ENCODE data around the gene GNAZ.

Gene GNAZ

DNA sequence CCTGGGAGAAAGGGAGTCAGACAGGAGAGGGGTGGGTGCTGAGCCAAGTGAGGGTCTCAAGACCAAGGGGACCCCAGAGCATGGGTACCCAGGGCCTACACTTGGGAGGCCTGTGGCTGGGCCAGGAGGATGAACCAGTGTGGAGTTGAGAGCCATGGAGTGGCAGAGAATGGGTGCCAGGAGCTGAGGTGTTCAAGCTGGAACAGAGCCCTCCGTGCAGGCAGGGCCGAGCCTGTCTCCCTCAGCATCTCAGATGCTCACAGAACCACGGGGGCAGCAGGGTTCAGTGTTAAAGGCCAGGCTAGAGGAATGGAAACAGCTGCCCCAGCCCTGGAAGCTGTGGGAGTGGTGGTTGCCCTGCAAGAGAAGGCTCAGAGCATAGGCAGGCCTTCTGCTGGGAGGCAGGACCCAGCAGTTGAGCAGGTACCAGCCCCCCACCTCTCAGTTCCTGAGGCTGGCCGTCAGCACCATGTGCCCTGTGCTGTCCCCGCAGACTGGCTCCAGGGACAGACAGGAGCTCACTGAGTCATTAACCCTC, 39.2 kb downstream of the GNAZ start:
- DNase-seq = no peak

GRCh38 chr22:23110190-23110921, 40.0 kb downstream of the GNAZ start:
- no peak for DNase-seq

DNA sequence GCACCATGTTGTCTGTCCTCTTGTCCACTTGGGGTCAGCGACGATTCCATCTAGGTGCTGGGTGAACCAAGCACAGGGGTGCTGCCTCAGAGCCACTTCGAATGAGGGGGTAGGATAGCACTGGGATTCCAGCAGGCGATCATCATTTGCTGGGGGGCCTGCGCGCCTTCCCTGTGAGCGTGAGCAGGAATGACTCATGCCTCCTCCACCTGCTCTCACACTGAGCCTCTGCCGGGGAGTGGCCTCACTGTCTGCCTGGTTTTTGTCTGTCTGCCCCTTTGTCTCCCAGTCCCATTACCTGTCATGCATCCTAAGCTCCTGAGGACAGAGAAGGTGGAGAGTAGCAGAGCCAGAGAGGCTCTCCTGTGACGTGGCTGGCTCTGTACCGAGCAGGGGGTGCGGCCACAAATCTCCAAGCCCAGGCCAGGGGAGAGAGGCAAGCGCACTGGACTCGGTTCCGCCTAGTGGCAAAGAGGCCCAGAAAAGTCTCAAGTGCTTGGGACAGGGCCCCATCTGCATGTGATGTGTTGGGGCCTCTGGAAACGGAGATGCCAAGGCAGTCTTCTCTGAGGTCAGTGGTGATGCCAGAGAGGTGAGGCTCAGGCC, 40.7 kb downstream of the GNAZ start:
- no peak for DNase-seq

DNA sequence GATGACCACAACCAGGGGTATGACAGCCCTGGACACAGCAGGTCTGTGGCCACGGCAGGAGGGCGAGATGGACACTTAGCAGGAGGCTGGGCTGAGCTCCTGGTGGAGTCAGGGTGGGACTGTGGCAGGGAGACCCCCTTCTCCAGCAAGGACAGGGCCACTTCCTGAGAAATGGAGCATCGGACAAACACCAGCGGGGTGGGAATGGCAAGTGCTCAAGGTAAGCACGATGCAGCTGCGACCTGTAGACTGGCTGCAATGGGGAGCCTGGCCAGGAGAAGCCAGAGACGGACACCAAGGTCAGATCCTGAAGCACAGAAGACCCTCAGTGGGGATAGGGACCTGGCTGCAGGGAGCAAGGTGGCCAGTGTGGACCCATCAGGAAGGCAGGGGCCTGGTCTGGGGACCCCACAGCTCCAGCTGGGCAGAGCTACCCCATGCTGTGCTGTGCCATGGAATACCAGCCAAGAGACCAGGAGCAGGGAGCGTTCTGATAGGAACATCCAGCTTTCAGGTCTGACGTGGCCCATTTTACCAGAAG, 42.2 kb downstream of the GNAZ start:
- DNase-seq = no peak

GRCh38 chr22:23113067-23113846, 42.9 kb downstream of the GNAZ start:
- DNase-seq = no peak

- no peak for DNase-seq
These were observed 43.8 kb downstream of the GNAZ start for GRCh38 chr22:23113847-23114720.

GRCh38 chr22:23114721-23115020, 44.4 kb downstream of the GNAZ start:
- DNase-seq = no peak

DNA sequence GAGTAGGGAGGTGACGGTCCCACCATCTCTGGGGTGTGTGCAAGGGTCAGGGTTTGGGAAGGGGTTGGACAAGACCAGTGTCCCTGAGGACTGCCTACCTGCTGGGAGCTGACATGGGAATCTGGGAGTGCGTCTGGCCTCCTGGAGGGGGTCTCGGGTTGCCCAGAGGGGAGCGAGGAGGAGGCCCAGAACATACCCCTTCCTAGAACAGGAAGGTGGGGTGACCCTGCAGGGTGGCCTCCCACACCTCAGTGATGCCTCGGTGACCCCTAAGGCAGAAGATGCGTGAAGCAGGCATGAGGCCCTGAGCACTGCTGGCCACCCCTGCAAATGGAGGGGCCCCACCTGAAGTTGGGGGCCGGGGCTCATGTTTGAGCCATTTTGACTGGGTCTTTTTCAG, 45.0 kb downstream of the GNAZ start:
- DNase-seq = no peak

DNA sequence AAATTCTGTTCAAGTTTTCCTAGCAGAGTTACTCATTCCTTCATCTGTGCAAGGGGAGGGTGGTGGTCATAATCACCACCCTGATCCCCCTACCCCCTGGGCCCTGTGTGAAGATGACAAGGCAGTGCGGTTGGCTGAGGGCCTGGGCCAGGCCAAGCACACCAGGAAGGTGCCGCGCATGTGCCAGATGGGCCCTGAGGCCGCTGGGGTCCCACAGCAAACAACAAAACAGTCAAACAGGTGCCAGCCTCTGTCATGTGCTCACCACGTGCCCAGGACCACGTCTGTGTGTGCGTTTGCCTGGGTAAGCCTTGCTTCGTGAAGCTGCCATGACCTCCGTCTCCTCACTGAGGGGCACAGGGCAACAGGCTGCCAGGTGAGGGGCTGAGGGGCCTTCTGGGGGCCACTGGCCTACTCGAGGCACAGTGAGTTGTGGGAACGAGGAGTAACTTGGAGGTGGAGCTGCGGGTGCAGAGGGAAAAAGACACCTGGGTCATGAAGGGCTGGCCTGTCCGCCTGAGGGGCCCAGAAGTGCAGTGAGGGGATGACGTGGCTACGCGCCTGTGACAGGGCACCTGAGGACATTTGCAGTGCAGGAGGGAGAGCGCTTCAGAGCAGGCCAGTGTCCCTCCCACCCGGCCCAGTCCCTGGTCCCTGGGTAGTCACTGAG, 45.6 kb downstream of the GNAZ start:
- DNase-seq = no peak

DNA sequence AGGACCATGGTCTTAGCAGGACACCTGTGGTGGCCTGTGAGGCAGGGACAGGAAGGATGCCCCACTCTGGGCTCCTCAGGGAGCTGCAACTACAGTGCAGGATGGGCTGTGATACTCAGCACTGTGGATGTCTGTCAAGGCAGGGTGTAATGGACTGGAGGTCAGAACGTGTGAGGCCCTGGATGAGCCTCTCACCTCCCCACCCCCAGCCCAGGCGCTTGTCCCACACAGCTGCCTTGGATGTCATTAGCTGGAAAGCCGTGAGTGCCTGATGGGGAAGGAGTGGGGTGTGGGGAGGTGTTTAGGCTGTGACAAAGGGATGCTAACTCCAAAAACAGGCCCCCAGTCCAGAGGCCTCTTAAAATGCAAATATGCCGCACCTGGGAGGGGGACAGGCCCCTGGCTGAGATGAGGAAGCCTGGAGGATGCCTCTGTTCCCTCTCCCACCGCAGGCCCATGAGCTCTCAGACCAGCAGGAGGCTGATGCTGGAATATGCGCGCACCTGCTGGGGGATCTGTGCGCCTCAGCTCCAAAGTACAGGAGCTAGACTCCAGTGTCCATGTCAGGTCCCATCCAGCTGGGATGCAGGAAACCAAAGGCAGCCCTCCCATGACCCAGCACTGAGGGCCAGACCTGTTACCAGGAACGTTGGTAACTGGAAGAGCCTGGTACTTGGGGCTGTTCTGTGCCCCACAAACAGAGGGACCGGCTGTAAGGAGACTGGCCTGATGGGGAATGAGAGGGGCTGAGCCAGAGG, 46.4 kb downstream of the GNAZ start:
- DNase-seq = no peak

DNA sequence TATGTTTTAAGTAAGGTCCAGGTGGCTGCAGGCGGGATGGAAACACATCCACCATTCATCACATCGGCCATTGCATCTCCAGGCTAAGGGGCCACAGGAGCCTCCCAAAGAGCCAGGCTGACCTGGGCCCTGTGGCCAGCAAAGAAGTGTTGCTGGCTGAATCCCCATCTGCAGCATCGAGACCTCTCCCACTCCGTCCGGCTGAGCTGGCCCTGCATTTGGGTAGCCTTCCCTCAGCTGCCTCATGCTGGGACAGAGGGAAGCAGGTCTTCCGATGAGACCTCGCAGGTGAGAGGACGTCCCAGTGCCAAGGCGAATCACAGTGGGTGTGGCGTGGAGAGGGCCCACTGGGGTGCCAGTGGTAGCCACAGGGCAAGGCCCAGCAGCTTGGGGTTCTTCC, 47.0 kb downstream of the GNAZ start:
- no peak for DNase-seq

DNA sequence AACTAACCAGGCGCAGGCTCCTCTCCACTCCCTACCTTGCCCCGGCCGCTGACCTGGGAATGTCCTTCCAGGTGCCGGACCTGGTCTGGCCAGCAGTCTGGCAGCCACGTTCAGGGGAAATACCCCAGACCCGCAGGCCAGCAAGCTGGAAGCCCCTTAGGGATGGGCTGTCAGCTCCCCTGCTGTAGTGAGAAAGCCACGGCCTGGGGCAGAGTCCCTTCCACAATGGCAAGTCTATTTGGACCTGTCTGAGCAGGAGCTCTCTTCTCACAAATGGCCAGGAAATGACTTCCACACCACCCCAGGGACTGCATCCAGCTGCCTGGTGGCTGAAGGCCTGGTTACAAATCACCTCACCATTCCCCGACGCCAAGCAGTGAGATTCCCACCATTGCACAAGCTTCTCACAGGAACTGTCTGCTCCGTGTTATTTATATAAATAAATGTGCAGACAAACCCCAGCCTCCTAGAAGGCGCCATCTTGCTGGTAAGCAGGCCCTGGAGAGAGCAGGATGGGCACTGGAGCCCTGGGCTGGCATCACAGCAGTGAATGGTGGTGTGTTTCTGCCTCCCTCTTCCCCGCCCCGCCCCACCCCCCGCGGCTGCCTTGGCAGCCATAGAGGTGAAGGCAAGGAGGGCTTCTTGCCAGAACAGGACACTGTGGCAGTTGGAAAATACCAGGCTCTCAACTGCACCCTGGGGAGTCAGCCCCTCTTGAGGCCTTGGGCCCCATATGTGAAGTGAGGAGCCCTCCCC, 47.8 kb downstream of the GNAZ start:
- no peak for DNase-seq

- no peak for DNase-seq
These were observed 48.6 kb downstream of the GNAZ start for GRCh38 chr22:23118647-23119493.

GRCh38 chr22:23119494-23120414, 49.4 kb downstream of the GNAZ start:
- peak; percentile 57 for DNase-seq

DNA sequence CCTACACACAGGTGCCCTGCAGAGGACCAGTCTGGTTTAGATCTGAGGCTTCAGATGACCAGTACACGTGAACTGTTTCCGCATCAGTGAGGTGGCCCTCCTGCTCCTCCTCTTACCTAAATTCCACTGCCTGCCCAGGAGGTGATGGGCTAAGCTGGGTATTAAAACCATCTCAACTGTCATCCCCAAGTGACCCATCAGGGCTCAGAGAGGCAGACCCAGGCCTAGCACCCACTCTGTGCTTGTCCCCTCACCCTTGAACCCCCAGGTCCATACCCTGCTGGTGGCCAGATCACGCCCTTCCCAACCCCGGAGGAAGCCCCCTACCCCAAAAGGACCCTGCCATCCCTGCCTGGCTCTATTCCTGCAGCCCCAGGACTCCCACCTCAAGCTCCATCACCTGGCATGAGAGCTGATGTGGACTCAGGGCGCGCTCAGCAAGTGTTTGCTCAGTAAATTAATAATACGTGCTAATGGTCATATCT, 50.1 kb downstream of the GNAZ start:
- DNase-seq = no peak

- DNase-seq = no peak
These were observed 50.7 kb downstream of the GNAZ start for GRCh38 chr22:23121000-23121421.

- DNase-seq = no peak
These were observed 51.1 kb downstream of the GNAZ start for GRCh38 chr22:23121424-23121823.

Measured in stimulated activated CD8-positive, alpha-beta memory T cell treated with anti-CD3 and anti-CD28 coated beads, Interleukin-4, amount 100 ng/mL, for 48 hours (primary cell).